ENCODE measurements around the gene CLPSL1.

The CLPSL1 gene

DNA sequence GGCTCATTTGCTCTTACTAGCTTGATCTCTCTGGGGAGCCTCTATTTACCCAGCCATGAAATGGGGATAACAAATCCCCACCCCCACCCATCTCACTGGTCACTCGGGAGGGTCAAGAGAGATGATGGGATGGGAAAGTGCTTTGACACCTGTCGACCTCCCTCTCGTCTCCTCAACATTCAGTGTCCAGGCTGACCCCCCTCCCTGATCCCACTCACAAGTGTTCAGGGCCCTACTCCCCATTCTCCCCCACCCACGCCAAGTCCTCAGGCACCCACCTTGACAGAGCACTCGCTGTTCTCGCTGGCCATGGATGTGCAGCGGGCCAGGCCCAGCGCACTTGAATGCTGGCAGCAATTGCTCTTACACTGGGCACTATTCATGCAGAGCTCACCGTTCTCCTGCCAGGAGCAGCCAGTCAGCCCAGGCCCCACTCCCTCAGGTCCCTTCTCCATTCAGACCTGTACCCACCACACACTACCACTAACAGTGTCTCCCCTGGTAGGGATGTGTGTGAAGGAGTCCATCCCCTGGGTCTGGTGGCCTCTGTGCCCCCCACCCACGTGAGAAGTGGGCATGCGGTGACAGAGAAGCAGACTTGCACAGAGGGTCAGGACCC is 14.7 kb downstream of the CLPSL1 start:
- no peak overlapping the region for H3K4me3 ChIP-seq
- no peak for TF ChIP-seq CTCF (IDR thresholded peaks at IDR 0.05)
- DNase-seq (ENCODE audit: low spot score) = no peak
- H3K27ac ChIP-seq = no peak overlapping the region

DNA sequence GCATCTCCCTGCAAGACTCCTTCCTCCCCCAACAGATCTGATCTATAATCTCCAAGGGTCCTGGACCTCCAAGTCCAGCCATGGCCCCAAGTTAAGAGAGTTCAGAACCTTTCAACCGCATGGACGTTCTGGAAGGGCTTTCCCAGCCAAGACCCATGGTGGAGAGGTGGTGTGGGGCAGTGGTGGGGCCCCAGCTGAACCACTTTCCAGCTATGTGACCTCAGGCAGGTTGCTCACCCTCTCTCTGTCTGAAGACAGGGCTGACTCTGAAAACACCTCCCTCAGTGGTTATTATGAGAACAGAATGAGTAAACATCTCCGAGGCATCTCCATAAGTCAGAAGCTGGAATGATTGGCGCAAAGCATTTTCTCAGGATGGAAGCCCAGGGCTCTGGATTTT is 15.4 kb downstream of the CLPSL1 start:
- H3K27ac ChIP-seq = no peak overlapping the region
- no peak for TF ChIP-seq CTCF (IDR thresholded peaks at IDR 0.05)
- H3K4me3 ChIP-seq = no peak overlapping the region
- no peak for DNase-seq (ENCODE audit: low spot score)

DNA sequence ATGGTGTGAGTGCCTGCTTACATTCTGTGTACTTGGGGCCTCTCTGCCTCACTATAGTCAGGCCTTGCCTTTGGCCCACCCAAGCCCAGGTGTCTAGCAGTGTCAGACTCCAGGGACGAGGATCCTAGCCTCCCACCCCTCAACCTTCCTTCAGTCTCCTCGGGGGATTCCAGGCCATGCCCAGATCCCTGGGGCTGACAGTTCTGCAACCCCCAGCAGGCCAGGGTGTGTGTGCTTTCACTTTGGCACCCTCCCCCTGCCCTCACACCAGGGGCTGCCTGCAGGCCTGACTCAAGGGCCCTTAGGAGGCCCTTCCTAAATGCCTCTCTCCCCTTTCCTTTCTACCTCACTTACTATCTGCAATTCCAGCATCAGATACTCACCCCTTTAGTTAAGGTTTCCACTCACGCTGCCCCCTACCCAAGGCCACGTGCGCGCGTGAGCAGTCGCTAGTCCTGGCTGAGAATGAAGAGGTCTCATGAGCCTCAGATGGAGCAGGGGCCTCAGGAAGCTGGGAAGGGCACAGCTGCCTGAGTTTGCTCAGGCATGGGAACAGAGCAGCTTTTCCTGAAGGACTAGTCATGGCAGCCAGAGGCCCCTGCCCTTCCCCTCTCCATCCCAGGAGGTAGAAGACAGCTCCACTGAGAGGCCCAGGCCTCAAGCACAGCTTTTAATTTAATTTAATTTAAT is 17.2 kb downstream of the CLPSL1 start:
- Histone ChIP-seq H3K4me3 (no peak overlapping the region), H3K27ac (no peak overlapping the region)
- TF ChIP-seq CTCF (IDR thresholded peaks at IDR 0.05) = no peak
- DNase-seq (ENCODE audit: low spot score) = no peak

DNA sequence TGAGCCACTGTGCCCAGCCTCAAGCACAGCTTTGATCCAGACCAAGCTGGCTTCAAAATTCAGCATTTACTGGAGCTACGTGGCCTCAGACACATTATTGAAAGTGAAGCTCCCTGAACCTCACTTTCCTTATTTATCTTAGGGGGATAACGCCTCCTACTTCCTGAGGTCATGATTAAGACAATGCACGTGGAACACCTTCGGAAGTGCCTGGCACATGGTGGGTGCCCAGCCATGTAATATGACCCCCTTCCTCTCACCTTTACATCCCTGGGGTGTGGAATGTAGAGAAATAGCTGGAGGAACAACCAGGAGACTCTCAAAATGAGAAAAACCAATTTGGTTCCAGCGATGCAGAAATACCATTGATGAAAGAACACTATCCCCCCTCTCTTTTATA is 17.9 kb downstream of the CLPSL1 start:
- H3K27ac ChIP-seq = no peak overlapping the region
- DNase-seq (ENCODE audit: low spot score) = no peak
- TF ChIP-seq CTCF (IDR thresholded peaks at IDR 0.05) = no peak
- no peak overlapping the region for H3K4me3 ChIP-seq

DNA sequence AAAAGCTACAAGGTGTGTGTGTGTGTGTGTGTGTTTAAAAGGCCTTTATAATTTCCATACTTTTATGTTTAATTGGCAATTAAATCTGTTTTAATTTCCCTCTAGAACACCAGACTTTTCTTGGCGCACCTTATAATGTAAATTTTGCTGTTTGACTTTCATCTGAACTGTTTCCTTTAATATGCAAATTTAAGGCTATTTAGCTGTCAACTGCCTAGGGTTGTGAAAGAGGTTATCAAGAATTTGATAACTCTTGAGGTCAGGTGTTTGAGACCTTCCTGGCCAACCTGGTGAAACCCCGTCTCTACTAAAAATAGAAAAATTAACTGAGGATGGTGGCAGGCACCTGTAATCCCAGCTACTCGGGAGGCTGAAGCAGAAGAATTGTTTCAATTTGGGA is 20.3 kb downstream of the CLPSL1 start:
- TF ChIP-seq CTCF (IDR thresholded peaks at IDR 0.05) = no peak
- Histone ChIP-seq H3K27ac (no peak overlapping the region), H3K4me3 (no peak overlapping the region)
- no peak for DNase-seq (ENCODE audit: low spot score)

- Histone ChIP-seq H3K27ac (no peak within 1 kb of the TSS), H3K4me3 (peak within 1 kb of the TSS; percentile 18)
- TF ChIP-seq CTCF (IDR thresholded peaks at IDR 0.05) = no peak
- no peak for DNase-seq (ENCODE audit: low spot score)
Observed at GRCh38 chr6:35804996-35805736, 24.3 kb downstream of the CLPSL1 start, which contains the start of gene LHFPL5. TSS of gene LHFPL5 (plus strand) at chr6:35805352. CDS start at chr6:35805671, 319 bp downstream.

Measured in coronary artery (tissue), 2 donors.